Hematopoietic multipotent progenitor cell treated with erythropoietin and hydrocortisone succinate and interleukin-3 and kit ligand, for 15 days (in vitro differentiated cells): ENCODE results near the gene STRIP1.

Source experiments
- DNase-seq: peaks from one replicate; pipeline ENCODE4 v3.0.0-alpha.2; 2015; ENCODE audit warnings: low spot score

The STRIP1 gene

GRCh38 chr1:110053552-110054428 is 19.4 kb downstream of the STRIP1 start:
- peak; percentile 71 for DNase-seq

DNA sequence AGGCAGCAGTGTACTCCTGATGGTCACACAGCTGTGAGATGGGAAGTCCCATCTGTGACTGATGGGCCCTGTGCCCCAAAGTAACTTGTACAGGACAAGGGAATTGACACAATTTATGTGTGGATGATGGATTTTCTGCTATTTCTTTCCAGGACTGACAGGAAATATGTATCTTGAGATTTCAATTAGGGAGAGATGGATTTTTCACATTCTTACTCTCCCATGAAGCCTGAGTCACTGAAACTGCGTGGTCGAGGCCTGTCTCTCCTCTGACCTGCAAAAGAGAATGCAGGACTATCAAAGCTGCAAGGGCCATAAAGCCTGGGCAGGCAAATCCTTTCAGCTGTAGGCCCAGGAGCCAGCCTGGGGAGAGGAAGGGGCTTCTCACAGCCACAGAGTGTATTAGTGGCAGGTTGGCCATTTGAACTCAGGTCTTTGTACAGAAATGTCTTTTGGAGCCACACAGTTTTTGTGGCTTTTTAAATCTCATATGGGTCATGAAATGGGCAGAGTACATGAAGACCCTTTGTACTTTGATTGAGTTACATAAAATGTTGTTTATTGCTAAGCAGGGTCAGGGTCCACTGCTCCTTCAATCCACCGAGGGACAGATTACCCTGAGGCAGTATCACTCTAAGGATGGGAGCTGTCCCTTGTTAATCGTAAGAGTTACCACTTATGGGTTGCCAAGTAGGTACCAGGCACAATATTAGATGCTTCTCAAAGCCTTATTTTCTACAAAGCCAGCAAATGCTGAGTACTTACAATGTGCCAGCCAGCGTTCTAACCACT is 21.3 kb downstream of the STRIP1 start:
- no peak for DNase-seq

GRCh38 chr1:110056285-110056683 is 21.9 kb downstream of the STRIP1 start:
- no peak for DNase-seq

GRCh38 chr1:110056776-110057175 is 22.4 kb downstream of the STRIP1 start:
- DNase-seq: no peak

DNA sequence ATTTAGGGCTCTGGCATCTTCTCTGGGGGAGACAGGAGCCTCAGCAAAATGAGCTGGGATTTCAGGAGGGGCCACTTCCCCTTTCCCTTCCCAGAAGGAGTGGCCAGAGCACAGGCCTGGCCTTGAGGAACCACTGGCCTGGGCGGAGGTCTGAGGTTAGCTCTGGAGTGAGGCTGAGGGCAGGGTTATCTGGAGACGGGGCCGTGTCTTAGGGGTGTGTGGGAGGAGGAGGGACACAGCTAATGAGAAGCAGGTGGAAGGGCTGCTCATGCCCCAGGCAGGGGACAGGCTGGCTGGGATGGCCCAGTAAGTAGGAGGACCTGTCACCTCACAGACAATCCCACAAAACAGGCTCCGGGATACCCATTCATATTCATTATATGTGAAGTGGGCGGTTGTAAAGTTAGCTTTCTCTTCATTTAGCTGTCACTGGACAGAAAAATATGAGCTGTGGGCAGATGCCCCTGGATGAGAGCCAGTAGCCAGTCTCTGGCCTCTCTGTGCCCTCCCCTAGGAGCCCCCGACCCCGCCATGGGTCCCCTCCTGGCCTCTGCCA is 23.6 kb downstream of the STRIP1 start:
- DNase-seq: no peak

DNA sequence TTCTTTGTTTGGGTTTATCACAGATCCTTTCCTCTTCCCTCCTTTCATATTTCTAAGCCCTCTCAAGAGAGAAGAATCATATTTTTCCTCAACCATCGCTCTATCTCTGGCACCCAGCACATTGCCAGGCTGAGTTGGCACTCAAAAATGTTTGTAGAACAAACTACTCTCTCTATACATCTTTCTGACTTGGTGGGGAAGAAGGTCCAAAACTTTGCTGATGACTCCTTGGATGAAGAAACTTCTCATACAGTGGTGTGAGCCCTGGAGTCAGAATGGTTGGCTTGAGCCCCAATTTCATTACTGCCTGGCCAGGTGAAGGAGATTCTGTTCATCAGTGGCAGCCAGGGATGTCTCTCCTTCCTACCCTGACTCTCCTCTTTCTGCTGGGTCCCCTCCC is 24.2 kb downstream of the STRIP1 start:
- no peak for DNase-seq

DNA sequence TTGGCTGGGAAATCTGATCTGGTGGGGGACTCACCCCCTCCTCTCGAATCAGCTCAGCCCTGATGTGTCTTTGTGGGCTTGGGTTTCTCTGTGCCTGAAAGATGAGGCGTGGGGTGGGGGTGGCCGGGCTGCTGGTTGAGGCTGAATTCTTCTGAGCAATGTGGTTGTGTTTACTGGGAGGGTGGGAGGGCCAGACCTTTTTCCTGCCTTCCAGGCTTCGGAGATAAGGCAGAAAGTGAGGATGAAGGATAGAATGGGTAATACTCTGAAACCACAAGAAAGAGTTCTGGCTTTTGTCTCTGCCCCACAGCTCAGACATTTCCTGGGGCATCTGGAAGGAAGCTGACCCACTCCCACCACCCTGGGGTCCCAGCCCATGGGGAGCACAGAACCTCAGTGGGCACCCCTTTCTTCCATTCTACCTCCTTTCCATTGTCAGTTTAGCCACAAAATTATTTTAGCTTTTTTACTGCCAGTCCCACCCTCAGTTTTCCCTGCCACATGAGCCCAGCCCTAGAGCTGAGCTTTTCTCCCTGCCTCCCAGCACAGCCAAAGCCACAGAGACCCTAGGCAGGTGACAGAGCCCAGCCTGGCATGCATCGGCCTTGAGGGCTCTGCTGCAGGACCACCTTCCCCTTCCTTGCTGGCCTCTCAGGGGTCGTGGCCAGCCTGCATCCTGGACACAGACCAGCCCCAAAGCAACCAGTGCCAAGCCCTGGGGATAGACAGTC is 24.9 kb downstream of the STRIP1 start:
- no peak for DNase-seq

DNA sequence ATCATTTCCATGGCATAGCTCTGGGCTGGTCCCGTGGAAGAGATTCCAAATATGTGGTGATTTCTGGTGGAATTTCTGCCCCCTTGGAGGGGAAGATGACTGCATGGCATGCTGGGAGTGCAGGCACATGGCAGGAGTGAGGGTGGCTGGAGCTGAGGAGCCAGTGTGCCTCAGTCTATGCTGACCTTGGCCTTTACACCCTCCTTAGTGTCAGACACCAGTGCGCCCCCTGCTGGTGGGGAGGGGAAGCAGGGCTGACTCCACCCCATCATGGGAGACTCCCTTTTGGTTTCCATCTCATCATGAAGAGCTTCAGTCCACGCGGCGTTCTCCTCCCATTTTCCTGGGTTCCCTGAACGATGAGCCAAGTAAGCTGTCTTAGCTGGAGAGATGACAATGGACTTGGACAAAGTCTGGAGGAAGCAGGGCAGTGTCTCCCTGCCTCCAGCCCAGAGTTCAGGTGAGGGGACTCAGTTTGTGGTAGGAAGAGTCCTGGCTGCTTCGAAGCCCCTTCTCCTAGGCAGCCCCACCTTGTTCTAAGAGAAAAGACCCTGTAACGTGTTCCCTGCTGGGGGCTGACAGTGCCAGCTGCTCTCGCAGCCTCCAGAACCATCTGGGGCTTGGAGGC is 25.7 kb downstream of the STRIP1 start:
- DNase-seq: peak; percentile 82

DNA sequence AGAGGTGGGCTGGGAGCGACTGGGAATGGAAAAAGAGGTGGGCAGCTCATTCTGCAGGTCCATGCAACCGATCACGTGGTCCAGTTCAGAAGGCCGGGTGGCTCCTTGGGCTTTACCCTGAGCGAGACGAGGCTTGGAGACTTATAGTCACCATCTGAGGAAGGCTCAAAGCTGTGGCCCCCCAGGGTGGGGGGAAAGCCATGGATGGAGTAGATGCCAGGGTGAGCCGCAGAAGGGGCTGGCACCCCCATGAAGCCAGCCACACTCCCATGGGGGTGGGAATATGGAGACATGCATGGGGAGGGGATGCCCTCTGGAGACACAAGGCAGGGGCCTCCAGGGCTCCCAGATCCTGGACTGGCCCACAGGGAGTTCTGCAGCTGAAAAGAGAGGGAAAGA is 26.2 kb downstream of the STRIP1 start:
- no peak for DNase-seq

- no peak for DNase-seq
These were observed 26.9 kb downstream of the STRIP1 start for GRCh38 chr1:110061341-110061740.

DNA sequence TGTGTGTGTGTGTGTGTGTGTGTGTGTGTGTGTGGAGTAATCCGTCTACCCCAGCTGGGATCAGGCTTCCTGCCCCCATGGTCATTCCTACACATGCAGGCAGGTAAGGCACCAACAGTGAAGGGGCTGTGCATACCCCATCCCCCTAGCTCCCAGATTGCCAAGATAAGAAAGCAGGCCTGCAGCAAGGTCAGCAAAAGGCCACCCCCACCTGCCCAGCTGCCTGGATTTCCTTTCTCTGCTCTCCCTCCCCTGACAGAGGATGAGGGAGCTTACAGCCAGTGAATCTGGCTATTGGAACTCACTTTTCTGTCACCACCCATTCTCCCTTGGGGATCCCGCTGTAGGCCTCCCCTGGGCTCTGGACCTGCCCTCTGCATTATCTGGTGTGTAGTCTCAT is 28.2 kb downstream of the STRIP1 start:
- DNase-seq: no peak

DNA sequence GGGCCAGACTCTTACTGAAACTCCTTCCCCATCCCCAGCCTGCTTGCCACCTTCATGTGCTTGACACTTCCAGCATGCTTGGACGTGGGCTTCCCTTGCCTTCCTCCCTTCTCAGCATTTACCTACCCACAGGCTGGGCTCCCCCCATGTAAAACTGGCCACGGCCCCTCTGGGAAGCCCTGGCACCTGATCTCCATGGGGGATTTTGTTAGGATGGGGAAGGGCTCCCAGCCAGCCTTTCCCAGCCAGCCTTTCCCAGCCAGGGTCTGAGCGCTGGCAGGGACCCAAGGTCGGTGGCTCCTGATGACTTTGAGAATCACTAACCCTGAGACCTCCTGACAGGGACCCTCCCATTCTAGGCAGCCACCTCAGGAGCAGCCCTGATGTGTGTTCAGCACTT is 29.4 kb downstream of the STRIP1 start:
- no peak for DNase-seq

- no peak for DNase-seq
These were observed 30.3 kb downstream of the STRIP1 start for GRCh38 chr1:110064576-110065337.

DNA sequence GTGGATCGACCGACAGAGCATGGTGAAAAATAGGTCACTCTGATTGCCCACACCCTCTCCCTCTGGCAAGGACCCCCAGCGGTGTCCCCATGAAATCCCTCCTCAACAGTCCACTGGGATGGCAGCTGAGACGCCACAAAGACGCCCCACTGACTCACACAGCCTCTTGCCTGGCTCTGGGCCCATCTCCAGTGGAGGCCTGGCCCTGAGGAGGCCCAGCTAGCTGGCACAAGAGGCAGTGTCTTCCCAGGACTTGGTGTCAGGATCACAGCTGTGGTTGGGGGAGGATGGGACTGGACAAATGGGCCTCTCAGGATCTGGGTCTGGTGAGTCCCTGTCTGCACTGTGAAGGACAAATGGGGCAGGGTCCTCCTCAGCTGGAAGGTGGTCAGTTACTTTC is 31.4 kb downstream of the STRIP1 start:
- no peak for DNase-seq

GRCh38 chr1:110067479-110067892 is 33.1 kb downstream of the STRIP1 start:
- DNase-seq: no peak

- no peak for DNase-seq
These were observed 33.6 kb downstream of the STRIP1 start for GRCh38 chr1:110067893-110068645.

GRCh38 chr1:110068646-110069403 is 34.4 kb downstream of the STRIP1 start:
- no peak for DNase-seq

- DNase-seq: no peak
These were observed 35.2 kb downstream of the STRIP1 start for GRCh38 chr1:110069404-110070281.

GRCh38 chr1:110070282-110070669 is 35.9 kb downstream of the STRIP1 start:
- DNase-seq: no peak
